HG03025 (cell line): ENCODE data around the gene LIMA1.
"Not testable (repeated sequence)": the region's sequence is repeated elsewhere in the genome, so short reads cannot be mapped to it uniquely, and the experiment has no call there.

Experiments used
- ATAC-seq: cut with Tn5 transposase; IDR thresholded peaks from one replicate; pipeline ENCODE4 v1.9.1; 2021; ENCODE audit warnings: mild to moderate bottlenecking, moderate library complexity; ENCODE audit not compliant: unreplicated experiment, low FRiP score

LIMA1 gene

DNA sequence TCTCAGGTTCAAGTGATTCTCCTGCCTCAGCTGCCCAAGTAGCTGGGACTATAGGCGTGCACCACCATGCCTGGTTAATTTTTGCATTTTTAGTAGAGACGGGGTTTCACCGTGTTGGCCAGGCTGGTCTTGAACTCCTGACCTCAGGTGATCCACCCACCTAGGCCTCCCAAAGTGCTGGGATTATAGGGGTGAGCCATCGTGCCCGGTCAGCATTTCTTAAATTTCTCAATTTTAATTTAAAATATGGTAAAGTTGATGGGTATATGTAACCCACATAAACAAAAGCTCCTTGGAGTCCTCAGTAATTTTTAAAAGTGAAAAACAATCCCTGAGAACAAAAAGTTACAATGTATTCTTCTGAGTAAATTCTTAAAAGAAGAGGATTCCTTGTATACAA is 128.4 kb downstream of the LIMA1 start:
- ATAC-seq = not testable (repeated sequence)

DNA sequence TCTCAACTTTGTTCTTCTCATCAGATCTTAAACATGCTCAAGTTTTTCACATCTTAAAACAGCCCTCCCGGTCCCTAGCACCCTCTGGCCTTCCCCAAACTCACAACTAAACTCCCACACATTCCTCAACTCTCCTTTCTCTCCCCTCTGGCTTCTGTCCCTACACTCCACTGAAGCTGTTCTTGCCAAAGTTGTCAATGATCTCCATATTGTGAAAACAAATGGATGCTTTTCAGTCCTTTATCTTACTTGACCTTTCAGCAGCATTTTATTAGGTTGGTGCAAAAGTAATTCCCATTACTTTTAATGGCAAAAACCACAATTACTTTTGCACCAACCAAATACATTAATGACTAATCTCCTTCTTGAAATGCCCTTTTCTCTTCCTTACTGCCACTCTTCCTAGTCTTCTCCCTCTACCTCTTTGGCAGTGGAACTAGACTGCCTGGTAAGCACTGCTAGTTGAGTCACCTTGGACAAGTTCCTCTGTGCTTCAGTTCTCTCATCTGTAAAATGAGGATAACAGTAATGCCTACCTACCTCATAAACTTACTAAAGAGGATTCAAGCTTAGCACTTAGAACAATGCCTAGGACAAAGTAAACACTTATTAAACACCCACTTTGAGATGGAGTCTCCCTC is 132.2 kb downstream of the LIMA1 start:
- no peak for ATAC-seq

DNA sequence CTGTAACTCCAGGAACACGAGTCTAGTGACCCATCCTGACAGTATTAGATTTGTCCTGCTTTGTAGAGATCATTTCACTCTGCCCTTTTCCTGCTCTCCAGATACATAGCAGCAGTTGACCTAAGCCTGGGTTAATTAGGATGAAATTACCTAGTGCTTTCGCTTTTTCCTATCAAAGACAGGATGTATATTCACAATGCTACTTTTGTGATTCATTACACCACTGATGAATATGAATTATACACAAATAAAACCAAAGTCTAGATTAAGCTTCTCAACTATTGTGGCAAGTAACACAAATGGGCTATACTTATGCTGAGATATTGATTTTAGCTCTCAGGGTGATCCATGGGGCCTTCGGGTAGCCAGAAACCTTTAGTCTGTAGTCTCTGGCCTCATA is 134.0 kb downstream of the LIMA1 start:
- no peak for ATAC-seq

DNA sequence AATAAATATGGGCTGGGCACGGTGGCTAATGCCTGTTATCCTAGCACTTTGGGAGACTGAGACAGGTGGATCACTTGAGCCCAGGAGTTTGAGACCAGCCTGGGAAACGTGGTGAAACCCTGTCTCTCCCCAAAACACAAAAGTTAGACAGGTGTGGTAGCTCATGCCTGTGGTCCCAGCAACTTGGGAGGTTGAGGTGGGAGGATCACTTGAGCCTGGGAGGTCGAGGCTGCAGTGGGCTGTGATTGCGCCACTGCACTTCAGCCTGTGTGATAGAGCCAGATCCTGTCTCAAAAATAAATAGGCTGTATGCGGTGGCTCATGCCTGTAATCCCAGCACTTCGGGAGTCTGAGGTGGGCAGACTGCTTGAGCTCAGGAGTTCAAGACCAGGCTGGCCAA is 135.3 kb downstream of the LIMA1 start:
- not testable (repeated sequence) for ATAC-seq

DNA sequence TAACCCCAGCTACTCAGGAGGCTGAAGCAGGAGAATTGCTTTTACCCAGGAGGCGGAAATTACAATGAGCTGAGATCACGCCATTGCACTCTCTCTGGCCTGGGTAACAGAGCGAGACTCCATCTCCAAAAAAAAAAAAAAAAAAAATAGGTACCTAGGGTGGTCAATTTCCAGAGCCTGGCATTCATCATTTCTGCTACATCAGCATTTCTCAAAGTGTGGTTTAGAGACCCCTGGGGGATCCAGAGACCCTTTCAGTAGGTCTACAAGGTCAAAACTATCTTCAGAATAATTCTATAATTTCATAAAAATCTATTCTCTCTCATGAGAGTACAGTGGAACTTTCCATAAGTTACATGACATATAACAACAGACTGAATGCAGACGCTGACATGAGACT is 136.0 kb downstream of the LIMA1 start:
- no peak for ATAC-seq

DNA sequence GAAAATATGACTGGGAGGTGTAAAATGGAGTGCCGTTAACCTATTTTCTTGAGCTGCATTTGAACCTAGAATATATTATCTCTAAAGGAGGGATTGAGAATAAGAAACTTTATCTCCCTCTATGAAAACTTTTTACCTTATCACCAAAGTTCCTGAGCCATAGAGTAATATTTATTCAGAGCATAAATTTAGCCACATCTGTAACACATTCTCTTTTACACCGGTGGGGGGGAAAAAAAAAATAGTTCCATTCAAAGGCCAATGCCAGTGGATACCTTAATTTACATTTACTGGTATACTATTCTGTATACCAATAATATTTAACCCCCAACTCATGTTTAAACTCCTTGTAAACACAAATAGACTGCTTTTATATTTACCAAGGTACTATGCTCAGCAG is 137.9 kb downstream of the LIMA1 start:
- ATAC-seq = no peak

DNA sequence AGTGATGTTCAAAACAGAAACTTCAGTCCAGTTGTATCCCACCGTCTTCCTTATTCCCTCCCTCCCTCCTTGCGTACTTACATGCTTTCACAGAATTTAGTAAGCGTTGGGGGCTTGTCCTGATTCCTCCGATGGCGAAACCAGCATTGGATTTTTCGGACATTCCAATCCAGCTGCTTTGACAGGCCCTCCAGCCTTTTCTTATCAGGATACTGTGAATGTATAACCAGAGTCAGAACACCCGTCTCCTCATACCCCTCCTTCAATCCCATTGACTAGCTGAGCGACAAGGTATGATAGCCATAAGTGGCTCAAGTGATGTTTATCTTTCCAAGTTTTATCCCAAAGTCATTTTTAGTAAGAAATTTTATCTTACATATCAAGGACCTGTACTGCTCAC is 140.3 kb downstream of the LIMA1 start:
- ATAC-seq = no peak

DNA sequence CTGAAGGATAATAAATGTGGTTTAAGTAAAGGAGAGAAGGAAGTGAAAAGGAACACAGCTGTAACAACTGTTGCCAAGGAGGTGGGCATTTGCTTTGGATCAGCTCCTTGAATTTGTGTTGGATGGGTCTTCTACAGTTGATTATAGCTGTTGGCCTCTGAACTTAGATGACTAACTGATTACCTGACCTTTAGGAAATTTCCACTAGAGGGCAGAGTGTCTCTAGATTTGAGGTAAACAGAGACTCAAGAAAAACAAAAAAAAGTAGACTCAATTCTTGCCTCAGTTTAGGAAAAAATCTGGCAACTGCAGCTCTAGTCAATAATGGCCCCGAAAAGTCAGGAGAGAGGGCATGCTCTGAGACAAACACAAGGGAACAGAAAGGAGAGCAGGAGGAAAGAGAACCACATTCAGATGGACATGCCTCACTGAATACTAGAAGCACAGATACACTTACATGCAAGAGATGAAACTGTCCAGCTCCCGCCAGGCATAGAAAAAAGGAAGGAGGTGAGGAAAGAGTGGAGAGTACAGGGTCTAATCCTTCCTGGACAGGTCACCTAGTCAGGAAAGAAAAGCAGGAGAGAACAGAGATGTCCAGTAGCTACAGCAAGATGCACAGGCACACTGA is 150.7 kb downstream of the LIMA1 start:
- no peak for ATAC-seq

DNA sequence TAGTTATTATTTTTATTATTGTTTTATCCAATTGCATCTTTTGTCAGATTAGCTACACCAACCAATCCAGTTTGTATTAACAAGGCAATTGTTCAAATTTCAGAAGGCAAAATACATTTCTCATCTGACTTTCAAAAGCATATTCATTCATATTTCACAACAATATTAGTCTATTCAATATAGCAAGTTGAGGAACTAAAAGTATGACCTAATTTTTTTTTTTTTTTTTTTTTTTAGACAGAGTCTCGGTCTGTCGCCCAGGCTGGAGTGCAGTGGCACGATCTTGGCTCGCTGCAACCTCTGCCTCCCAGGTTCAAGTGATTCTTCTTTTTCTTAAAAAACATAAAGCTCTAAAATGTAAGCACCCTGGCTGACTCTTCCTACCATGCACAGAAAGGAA is 154.0 kb downstream of the LIMA1 start:
- ATAC-seq = no peak

DNA sequence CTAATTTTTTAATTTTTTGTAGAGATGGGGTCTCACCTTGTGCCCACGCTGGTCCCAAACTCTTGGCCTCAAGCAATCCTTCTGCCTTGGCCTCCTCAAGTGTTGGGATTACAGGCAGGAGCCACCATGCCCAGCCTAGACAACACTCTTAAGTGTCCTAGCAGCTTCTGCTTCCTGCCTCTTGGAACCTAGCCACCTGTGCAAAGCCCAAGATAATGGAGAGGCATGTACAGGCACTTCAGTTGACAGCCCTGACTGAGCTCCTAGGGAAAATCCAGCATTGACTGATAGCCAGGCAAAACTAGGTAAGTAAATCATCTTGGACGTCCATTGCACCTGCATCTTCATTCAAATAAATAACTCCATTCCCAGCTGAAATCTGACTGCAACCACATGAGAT is 155.8 kb downstream of the LIMA1 start:
- ATAC-seq = no peak
